Measurements from ENCODE around the gene DDX23. TPM values are rescaled to one million over a fixed set of nuclear protein-coding genes. Genes with fewer than 3 reads are reported as not detected.

Gene DDX23
- polyA plus RNA-seq, 1 of the 3 experiments (the other 2 are of a cell fraction) = 50.4 TPM

- Histone ChIP-seq H3F3A (replicated peaks; ENCODE audit: insufficient read depth) (peaks cover 6% of the 10 kb centered on the region), H3K4me2 (peak overlapping the region; percentile 29; the same call in 1 of the 2 replicates), H3K9ac (no peak overlapping the region), H3K27me3 (ENCODE audit: insufficient read depth) (no peaks in the 10 kb centered on the region), H3K9me2 (no peaks in the 10 kb centered on the region), H2AFZ (ENCODE audit: low read depth) (no peak overlapping the region), H3K4me1 (ENCODE audit: control insufficient read depth in 1 of 2, insufficient read depth in 2 of 2, low read depth in 1 of 2, low read length in 1 of 2) (peaks cover 7 to 12% of the 10 kb centered on the region in 2 experiments; a peak in 3 of 4 replicates), H4K20me1 (ENCODE audit: insufficient read depth) (no peaks in the 10 kb centered on the region), H3K9me3 (no peaks in the 10 kb centered on the region), H3K4me3 (ENCODE audit: low read depth in 2 of 2, low read length in 1 of 2) (0 out of 4 replicates have a peak overlapping the region, but pooled peaks of 1 of the 2 experiments have one; percentile 27), H3K36me3 (replicated peaks in 1 of 2; ENCODE audit: control insufficient read depth in 1 of 2, insufficient read depth in 2 of 2, low read length in 1 of 2) (no peaks in the 10 kb centered on the region), H3K27ac (ENCODE audit: low read depth in 2 of 2, low read length in 1 of 2) (no peak overlapping the region), H3K79me2 (ENCODE audit: insufficient read depth) (peaks cover 3% of the 10 kb centered on the region)
- no peak for DNase-seq
- CTCF ChIA-PET = interaction anchor here (0.6 to 6.9 kb wide), 7 partner anchors 13 to 58 kb away, joined by 3 to 118 read pairs (median 3); partner anchors contain the start of gene ADCY6
- WGBS (ENCODE audit: low lambda C conversion rate) = 68% methylated on average over 5 of the region's 5 CpGs
- POLR2A ChIA-PET = interaction anchor here (0.6 kb wide), 1 partner anchor 112 kb away, joined by 3 read pairs; no protein-coding TSS in a partner anchor
- no peak for TF ChIP-seq FOSL2 (IDR thresholded peaks at IDR 0.05; ENCODE audit: borderline replicate concordance, low read depth)
- TF ChIP-seq RAD21 (IDR thresholded peaks at IDR 0.05; ENCODE audit: low read length) = no peak
- no peak for TF ChIP-seq USF1 (IDR thresholded peaks at IDR 0.05; ENCODE audit: borderline replicate concordance, low read depth)
- no peak for TF ChIP-seq JUND (IDR thresholded peaks at IDR 0.05)
- TF ChIP-seq EZH2phosphoT487 (IDR thresholded peaks at IDR 0.05; ENCODE audit: borderline replicate concordance, low read depth) = no peak
- no peak for TF ChIP-seq TAF1 (IDR thresholded peaks at IDR 0.05; ENCODE audit: borderline replicate concordance, low read depth, low read length)
- no peak for TF ChIP-seq MXI1 (IDR thresholded peaks at IDR 0.05; ENCODE audit: low read depth, low read length)
- no peak for TF ChIP-seq YY1 (IDR thresholded peaks at IDR 0.05; ENCODE audit: low read depth)
- TF ChIP-seq TCF12 (IDR thresholded peaks at IDR 0.05) = no peak
- no peak for TF ChIP-seq RFX5 (IDR thresholded peaks at IDR 0.05; ENCODE audit: low read length)
- no peak for TF ChIP-seq ELF1 (IDR thresholded peaks at IDR 0.05)
- TF ChIP-seq USF2 (IDR thresholded peaks at IDR 0.05; ENCODE audit: borderline replicate concordance, low read depth, low read length) = no peak
- TF ChIP-seq SMC3 (IDR thresholded peaks at IDR 0.05; ENCODE audit: low read depth, low read length) = no peak
- TF ChIP-seq SIN3A (IDR thresholded peaks at IDR 0.05; ENCODE audit: borderline replicate concordance, low read depth, low read length) = no peak
- TF ChIP-seq GABPA (IDR thresholded peaks at IDR 0.05; ENCODE audit: low read depth) = no peak
- no peak for TF ChIP-seq FOXJ3 (CRISPR knock-in tag; IDR thresholded peaks at IDR 0.05)
- TF ChIP-seq CTCF (IDR thresholded peaks at IDR 0.05) = no peak
- TF ChIP-seq RCOR1 (IDR thresholded peaks at IDR 0.05; ENCODE audit: low read length) = no peak
- TF ChIP-seq TEAD4 (IDR thresholded peaks at IDR 0.05; ENCODE audit: borderline replicate concordance, insufficient read depth) = no peak
Observed at GRCh38 chr12:48810903-48811431, 41.0 kb downstream of the DDX23 start.

All from SK-N-SH (cell line).